HCT116 (cell line): Measurements from ENCODE around the gene EHMT1. TPM values are rescaled to one million over a fixed set of nuclear protein-coding genes. Genes with fewer than 3 reads are reported as not detected.

Experiments used
- ATAC-seq: fragments of 200-7000 bp; cut with Tn5 transposase; 2 replicates; pipeline ENCODE4 v1.9.1; 2020; ENCODE audit warnings: mild to moderate bottlenecking, moderate library complexity
- BruUV-seq: library from RNA; stranded (reverse); fragments of 400-500 nt; replicated peaks from 2 replicates; lab custom pipeline; 2021; lab: Mats Ljungman, UMichigan
- CTCF ChIA-PET: fragments of 300-600 bp; sonication (Branson Sonifier 250); formaldehyde crosslinking; loops from one replicate; lab custom pipeline; 2021; ENCODE audit warnings: antibody characterized with exemption; lab: Charles Lee
- POLR2A ChIA-PET: fragments of 300-600, 350-600 bp; sonication (Branson Sonifier 250); formaldehyde crosslinking; loops from one replicate; lab custom pipeline; 2021; ENCODE audit warnings: antibody characterized with exemption; lab: Charles Lee
- RAD21 ChIA-PET, 2 experiments: fragments of 300-600 bp; sonication (Branson Sonifier 250); formaldehyde crosslinking; loops; one replicate each; lab custom pipeline; 2023; ENCODE audit warnings: low total read pairs in 2 of 2; ENCODE audit not compliant: uncharacterized antibody in 2 of 2, unreplicated experiment in 2 of 2, low non-redundant PET in 1 of 2; lab: Charles Lee
- DNase-seq: peaks from one replicate; pipeline ENCODE4 v3.0.0-alpha.2; 2010; ENCODE audit warnings: low read depth, low spot score
- H2AFZ ChIP-seq: fragments of 200-600 bp; shearing (Covaris generic), sonication (generic); 2 replicates; pipeline ENCODE4 v1.6.1; 2017; ENCODE audit warnings: low read depth, mixed run types, mixed read lengths, antibody characterized with exemption, low read length; ENCODE audit not compliant: poor library complexity, severe bottlenecking
- H3K27ac ChIP-seq: 2 replicates; pipeline ENCODE4 v1.5.1; 2012; ENCODE audit warnings: low read depth, low read length
- H3K27me3 ChIP-seq: fragments of 200-600 bp; sonication (generic); 2 replicates; pipeline ENCODE4 v1.6.1; 2016; ENCODE audit warnings: mixed run types, low read length, mixed read lengths; ENCODE audit not compliant: insufficient read depth
- H3K36me3 ChIP-seq, 2 experiments: fragments of 200-500 bp in 1 of 2; fragments of 200-600 bp in 1 of 2; sonication (Bioruptor generic) in 1 of 2; sonication (generic) in 1 of 2; 2 replicates each; pipeline versions ENCODE4 v1.5.1 to v1.6.1; 2014 to 2016; ENCODE audit warnings: low read length in 2 of 2, inconsistent platforms in 1 of 2, mixed read lengths in 1 of 2, mixed run types in 1 of 2; ENCODE audit not compliant: insufficient read depth in 2 of 2, control insufficient read depth in 1 of 2
- H3K4me1 ChIP-seq, 2 experiments: fragments of 200-600 bp in 1 of 2; sonication (generic) in 1 of 2; 2 replicates each; pipeline versions ENCODE4 v1.5.1 to v1.6.1; 2012 to 2017; ENCODE audit warnings: low read length in 2 of 2, inconsistent platforms in 1 of 2, mild to moderate bottlenecking in 1 of 2, mixed read lengths in 1 of 2, mixed run types in 1 of 2, moderate library complexity in 1 of 2; ENCODE audit not compliant: insufficient read depth in 2 of 2, control insufficient read depth in 1 of 2
- H3K4me2 ChIP-seq: fragments of 200-600 bp; sonication (generic); 2 replicates; pipeline ENCODE4 v1.6.1; 2017; ENCODE audit warnings: mixed run types, low read length, mixed read lengths
- H3K4me3 ChIP-seq, 2 experiments: fragments of 200-600 bp in 1 of 2; sonication (generic) in 1 of 2; replicated peaks in 1 of 2; 2 replicates each; pipeline ENCODE4 v1.5.1; 2011 to 2016; ENCODE audit warnings: low read length in 2 of 2, control low read depth in 1 of 2, low read depth in 1 of 2, mild to moderate bottlenecking in 1 of 2, mixed read lengths in 1 of 2, mixed run types in 1 of 2
- H3K79me2 ChIP-seq: fragments of 200-600 bp; sonication (generic); 2 replicates; pipeline ENCODE4 v1.6.1; 2017; ENCODE audit warnings: mild to moderate bottlenecking, mixed run types, low read length, moderate library complexity, mixed read lengths; ENCODE audit not compliant: insufficient read depth
- H3K9ac ChIP-seq: fragments of 200-600 bp; sonication (generic); 2 replicates; pipeline ENCODE4 v1.6.1; 2016; ENCODE audit warnings: low read length, mixed read lengths
- H3K9me2 ChIP-seq: fragments of 200-600 bp; sonication (generic), shearing (Covaris generic); 2 replicates; pipeline ENCODE4 v1.6.1; 2017; ENCODE audit warnings: mixed run types, mild to moderate bottlenecking, moderate library complexity; ENCODE audit not compliant: insufficient read depth
- H3K9me3 ChIP-seq, 2 experiments: fragments of 200-500 bp in 1 of 2; fragments of 200-600 bp in 1 of 2; sonication (Bioruptor generic) in 1 of 2; sonication (generic) in 1 of 2; 2 replicates each; pipeline ENCODE4 v1.6.1; 2014 to 2017; ENCODE audit warnings: low read length in 2 of 2, mixed read lengths in 2 of 2, inconsistent platforms in 1 of 2, low read depth in 1 of 2, mild to moderate bottlenecking in 1 of 2, mixed run types in 1 of 2, moderate library complexity in 1 of 2; ENCODE audit not compliant: control insufficient read depth in 1 of 2, insufficient read depth in 1 of 2
- H4K20me1 ChIP-seq: fragments of 200-600 bp; sonication (generic), shearing (Covaris generic); 2 replicates; pipeline ENCODE4 v1.6.1; 2017; ENCODE audit warnings: mixed run types, mild to moderate bottlenecking, moderate library complexity; ENCODE audit not compliant: insufficient read depth
- CBX3 ChIP-seq: IDR thresholded peaks from 2 replicates; pipeline ENCODE4 v1.6.1; 2012; ENCODE audit warnings: low read depth
- CEBPB ChIP-seq: IDR thresholded peaks from 2 replicates; pipeline ENCODE4 v1.6.1; 2012; ENCODE audit warnings: low read depth
- EZH2phosphoT487 ChIP-seq: fragments of 200-600 bp; IDR thresholded peaks from 2 replicates; pipeline ENCODE4 v1.6.1; 2018; ENCODE audit warnings: antibody characterized with exemption, borderline replicate concordance
- FOSL1 ChIP-seq: IDR thresholded peaks from 2 replicates; pipeline ENCODE4 v1.6.1; 2012; ENCODE audit warnings: low read depth
- POLR2A ChIP-seq: IDR thresholded peaks from 2 replicates; pipeline ENCODE4 v1.7.0; 2011; ENCODE audit warnings: borderline replicate concordance; ENCODE audit not compliant: insufficient read depth, insufficient read length; ENCODE audit errors: extremely low read depth
- RAD21 ChIP-seq: IDR thresholded peaks from 2 replicates; pipeline ENCODE4 v1.6.1; 2012; ENCODE audit warnings: low read depth, mild to moderate bottlenecking
- SIN3A ChIP-seq: IDR thresholded peaks from 2 replicates; pipeline ENCODE4 v1.6.1; 2012; ENCODE audit warnings: low read depth
- SP1 ChIP-seq: IDR thresholded peaks from 2 replicates; pipeline ENCODE4 v1.6.1; 2012; ENCODE audit warnings: low read depth
- TCF7L2 ChIP-seq: IDR thresholded peaks from 2 replicates; pipeline ENCODE4 v1.7.0; 2011; ENCODE audit warnings: borderline replicate concordance, inconsistent platforms; ENCODE audit not compliant: insufficient read depth, insufficient read length; ENCODE audit errors: extremely low read depth
- ZNF274 ChIP-seq: fragments of 200-500 bp; sonication (Bioruptor generic); IDR thresholded peaks from 2 replicates; pipeline ENCODE4 v1.6.1; 2014; ENCODE audit warnings: mild to moderate bottlenecking, low read depth, low read length, inconsistent platforms
- intact Hi-C: fragments of 100-400 bp; cut with micrococcal nuclease; formaldehyde crosslinking; loops from 2 replicates; pipeline ENCODE4 v1.10.0; 2022
- total RNA-seq: library from RNA; stranded (reverse); gene quantifications from one replicate; pipeline ENCODE4 v1.2.1, GENCODE V29; 2021; ENCODE audit not compliant: unreplicated experiment
- TF ChIP-seq, protein P1 (sequence below), 3 experiments: fragments of 200-600 bp in 1 of 3; sonication (generic) in 1 of 3; IDR thresholded peaks in 2 of 3; conservative IDR thresholded peaks in 1 of 3; 2 replicates each; pipeline ENCODE4 v1.5.1; 2012 to 2017; ENCODE audit warnings: low read depth in 2 of 3, low read length in 2 of 3, antibody characterized with exemption in 1 of 3, borderline replicate concordance in 1 of 3, control low read depth in 1 of 3, mild to moderate bottlenecking in 1 of 3, mixed read lengths in 1 of 3, mixed run types in 1 of 3, moderate library complexity in 1 of 3; ENCODE audit not compliant: insufficient read depth in 1 of 3
- TF ChIP-seq, protein P2 (sequence below): IDR thresholded peaks from 2 replicates; pipeline ENCODE4 v1.6.1; 2012
- TF ChIP-seq, protein P3 (sequence below): IDR thresholded peaks from 2 replicates; pipeline ENCODE4 v1.6.1; 2012
- TF ChIP-seq, protein P4 (sequence below): IDR thresholded peaks from 2 replicates; pipeline ENCODE4 v1.6.1; 2011; ENCODE audit warnings: mild to moderate bottlenecking, low read length, moderate library complexity; ENCODE audit not compliant: insufficient replicate concordance; ENCODE audit errors: extremely low read depth

The EHMT1 gene
- total RNA-seq, 1 experiment from 2014 or later: 86.1 TPM

DNA sequence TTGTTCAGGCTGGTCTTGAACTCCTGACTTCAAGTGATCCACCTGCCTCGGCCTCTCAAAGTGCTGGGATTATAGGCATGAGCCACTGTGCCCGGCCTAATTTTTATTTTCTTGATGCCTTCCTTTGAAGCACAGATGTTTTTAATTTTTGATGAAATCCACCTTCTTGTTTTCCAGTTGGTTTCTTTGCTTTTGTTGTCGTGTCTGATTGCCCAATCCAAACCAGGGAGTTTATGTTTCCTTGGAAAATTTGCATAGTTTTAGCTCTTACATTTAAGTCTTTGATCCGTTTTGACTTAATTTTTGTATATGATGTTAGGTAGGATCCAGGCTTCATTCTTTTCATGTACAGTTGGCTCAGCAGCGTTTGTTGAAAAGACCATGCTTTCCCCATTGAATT, 15.2 kb downstream of the EHMT1 start:
- TF ChIP-seq ZNF274 (no peak), EZH2phosphoT487 (no peak)
- no peak overlapping the region for H3K27ac ChIP-seq
- CTCF ChIA-PET: no interaction called here

DNA sequence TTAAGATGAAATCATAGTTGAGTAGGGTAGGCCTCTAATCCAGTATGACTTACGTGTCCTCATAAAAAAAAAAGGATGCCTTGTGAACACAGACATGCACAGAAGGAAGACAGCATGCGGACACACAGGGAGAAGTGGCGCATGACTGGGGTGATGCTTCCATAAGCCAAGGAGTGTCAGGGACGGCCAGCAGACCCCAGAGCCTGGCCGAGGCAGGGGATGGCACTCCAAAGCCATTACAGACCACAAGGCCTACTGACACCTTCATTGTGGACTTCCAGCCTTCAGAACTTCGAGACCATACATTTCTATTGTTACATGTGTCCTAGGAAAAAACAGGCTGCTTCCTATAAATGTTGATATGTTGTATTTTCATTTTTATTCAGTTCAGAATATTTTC, 19.9 kb downstream of the EHMT1 start:
- 0 out of 4 replicates have a peak, but pooled peaks cover 0 to 2% of the 10 kb centered on the region in 2 experiments for H3K36me3 ChIP-seq
- no peak overlapping the region for H3K9ac ChIP-seq
- no peaks in the 10 kb centered on the region for H3K4me1 ChIP-seq
- TF ChIP-seq, protein P1, sequence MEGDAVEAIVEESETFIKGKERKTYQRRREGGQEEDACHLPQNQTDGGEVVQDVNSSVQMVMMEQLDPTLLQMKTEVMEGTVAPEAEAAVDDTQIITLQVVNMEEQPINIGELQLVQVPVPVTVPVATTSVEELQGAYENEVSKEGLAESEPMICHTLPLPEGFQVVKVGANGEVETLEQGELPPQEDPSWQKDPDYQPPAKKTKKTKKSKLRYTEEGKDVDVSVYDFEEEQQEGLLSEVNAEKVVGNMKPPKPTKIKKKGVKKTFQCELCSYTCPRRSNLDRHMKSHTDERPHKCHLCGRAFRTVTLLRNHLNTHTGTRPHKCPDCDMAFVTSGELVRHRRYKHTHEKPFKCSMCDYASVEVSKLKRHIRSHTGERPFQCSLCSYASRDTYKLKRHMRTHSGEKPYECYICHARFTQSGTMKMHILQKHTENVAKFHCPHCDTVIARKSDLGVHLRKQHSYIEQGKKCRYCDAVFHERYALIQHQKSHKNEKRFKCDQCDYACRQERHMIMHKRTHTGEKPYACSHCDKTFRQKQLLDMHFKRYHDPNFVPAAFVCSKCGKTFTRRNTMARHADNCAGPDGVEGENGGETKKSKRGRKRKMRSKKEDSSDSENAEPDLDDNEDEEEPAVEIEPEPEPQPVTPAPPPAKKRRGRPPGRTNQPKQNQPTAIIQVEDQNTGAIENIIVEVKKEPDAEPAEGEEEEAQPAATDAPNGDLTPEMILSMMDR (IDR thresholded peaks at IDR 0.05 in 2 of 3, conservative IDR thresholded peaks at IDR 0.05 in 1 of 3; ENCODE audit: borderline replicate concordance in 1 of 3, insufficient read depth in 1 of 3, low read depth in 2 of 3, low read length in 2 of 3): no peak
- TF ChIP-seq CEBPB (no peak), SP1 (no peak), SIN3A (no peak), POLR2A (no peak), CBX3 (no peak), ZNF274 (no peak), RAD21 (no peak), FOSL1 (no peak), TCF7L2 (no peak)
- TF ChIP-seq, protein P2, sequence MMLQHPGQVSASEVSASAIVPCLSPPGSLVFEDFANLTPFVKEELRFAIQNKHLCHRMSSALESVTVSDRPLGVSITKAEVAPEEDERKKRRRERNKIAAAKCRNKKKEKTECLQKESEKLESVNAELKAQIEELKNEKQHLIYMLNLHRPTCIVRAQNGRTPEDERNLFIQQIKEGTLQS: no peak
- TF ChIP-seq, protein P3, sequence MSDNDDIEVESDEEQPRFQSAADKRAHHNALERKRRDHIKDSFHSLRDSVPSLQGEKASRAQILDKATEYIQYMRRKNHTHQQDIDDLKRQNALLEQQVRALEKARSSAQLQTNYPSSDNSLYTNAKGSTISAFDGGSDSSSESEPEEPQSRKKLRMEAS: no peak
- TF ChIP-seq, protein P4, sequence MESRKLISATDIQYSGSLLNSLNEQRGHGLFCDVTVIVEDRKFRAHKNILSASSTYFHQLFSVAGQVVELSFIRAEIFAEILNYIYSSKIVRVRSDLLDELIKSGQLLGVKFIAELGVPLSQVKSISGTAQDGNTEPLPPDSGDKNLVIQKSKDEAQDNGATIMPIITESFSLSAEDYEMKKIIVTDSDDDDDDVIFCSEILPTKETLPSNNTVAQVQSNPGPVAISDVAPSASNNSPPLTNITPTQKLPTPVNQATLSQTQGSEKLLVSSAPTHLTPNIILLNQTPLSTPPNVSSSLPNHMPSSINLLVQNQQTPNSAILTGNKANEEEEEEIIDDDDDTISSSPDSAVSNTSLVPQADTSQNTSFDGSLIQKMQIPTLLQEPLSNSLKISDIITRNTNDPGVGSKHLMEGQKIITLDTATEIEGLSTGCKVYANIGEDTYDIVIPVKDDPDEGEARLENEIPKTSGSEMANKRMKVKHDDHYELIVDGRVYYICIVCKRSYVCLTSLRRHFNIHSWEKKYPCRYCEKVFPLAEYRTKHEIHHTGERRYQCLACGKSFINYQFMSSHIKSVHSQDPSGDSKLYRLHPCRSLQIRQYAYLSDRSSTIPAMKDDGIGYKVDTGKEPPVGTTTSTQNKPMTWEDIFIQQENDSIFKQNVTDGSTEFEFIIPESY: no peak
- H3K4me3 ChIP-seq: no peak overlapping the region
- H3K79me2 ChIP-seq: peaks cover 97% of the 10 kb centered on the region
- no peak overlapping the region for H3K27ac ChIP-seq
- ChIA-PET RAD21 (no interaction called here), POLR2A (no interaction called here), CTCF (no interaction called here)
- no peak overlapping the region for H2AFZ ChIP-seq
- peaks cover 11% of the 10 kb centered on the region; the same call in 1 of the 2 replicates for H4K20me1 ChIP-seq
- BruUV-seq: no TSS peak
- no peaks in the 10 kb centered on the region for H3K27me3 ChIP-seq
- H3K9me2 ChIP-seq: no peaks in the 10 kb centered on the region
- no peak for DNase-seq
- no peak for ATAC-seq
- H3K4me2 ChIP-seq: no peak overlapping the region
- intact Hi-C loops: no loop called here
- no peaks in the 10 kb centered on the region for H3K9me3 ChIP-seq

More for the DNA sequence above, 15.2 kb downstream of the EHMT1 start:
- intact Hi-C loops: no loop called here
- Histone ChIP-seq H3K4me1 (no peaks in the 10 kb centered on the region), H3K79me2 (peaks cover 96% of the 10 kb centered on the region), H3K27me3 (no peaks in the 10 kb centered on the region), H3K9ac (no peak overlapping the region), H3K36me3 (no peaks in the 10 kb centered on the region), H3K9me3 (no peaks in the 10 kb centered on the region), H3K9me2 (no peaks in the 10 kb centered on the region), H2AFZ (no peak overlapping the region), H3K4me2 (no peak overlapping the region), H4K20me1 (peaks cover 5% of the 10 kb centered on the region; the same call in 1 of the 2 replicates), H3K4me3 (no peak overlapping the region)
- ChIA-PET RAD21 (no interaction called here), POLR2A (no interaction called here)
- no peak for ATAC-seq
- BruUV-seq: no TSS peak
- DNase-seq: no peak
